Immature natural killer cell (primary cell): ENCODE results near the gene UBE3B. TPM values are rescaled to one million over a fixed set of nuclear protein-coding genes. Genes with fewer than 3 reads are reported as not detected.

Experiments
- DNase-seq, 3 donors: peaks; one replicate each; pipeline ENCODE4 v3.0.0; 2022; ENCODE audit warnings: mixed read lengths in 1 of 3
- H3K27ac Mint-ChIP-seq, 6 donors: one replicate each; pipeline ENCODE4 v1.8.0; 2020; ENCODE audit warnings: mixed read lengths in 6 of 6, mild to moderate bottlenecking in 5 of 6, inconsistent platforms in 4 of 6, moderate library complexity in 3 of 6
- H3K27me3 Mint-ChIP-seq, 3 donors: one replicate each; pipeline ENCODE4 v1.8.0; 2020 to 2021; ENCODE audit warnings: low read depth in 3 of 3, mild to moderate bottlenecking in 3 of 3, mixed read lengths in 3 of 3, moderate library complexity in 3 of 3, inconsistent platforms in 1 of 3
- H3K36me3 Mint-ChIP-seq, 3 donors: one replicate each; pipeline ENCODE4 v1.8.0; 2020; ENCODE audit warnings: mixed read lengths in 3 of 3, inconsistent platforms in 2 of 3, mild to moderate bottlenecking in 2 of 3
- H3K4me1 Mint-ChIP-seq, 2 donors: one replicate each; pipeline ENCODE4 v1.8.0; 2020; ENCODE audit warnings: inconsistent platforms in 2 of 2, mild to moderate bottlenecking in 2 of 2, mixed read lengths in 2 of 2, moderate library complexity in 1 of 2
- H3K4me3 Mint-ChIP-seq, 5 donors: one replicate each; pipeline ENCODE4 v1.8.0; 2020; ENCODE audit warnings: mild to moderate bottlenecking in 5 of 5, mixed read lengths in 5 of 5, inconsistent platforms in 3 of 5, moderate library complexity in 3 of 5
- H3K9me3 Mint-ChIP-seq, 6 donors: one replicate each; pipeline ENCODE4 v1.8.0; 2020; ENCODE audit warnings: mild to moderate bottlenecking in 6 of 6, mixed read lengths in 6 of 6, inconsistent platforms in 4 of 6, moderate library complexity in 3 of 6
- polyA plus RNA-seq, 3 donors: library from polyadenylated mRNA; unstranded; fragments of 300-500 nt; fragmentation: Illumina TruSeq; gene quantifications; one replicate each; pipeline ENCODE4 v1.2.3, GENCODE V29; 2021

Gene UBE3B
- polyA plus RNA-seq, 3 donors from 2014 or later: 25.3 to 41.2 (median 34.2) TPM

DNA sequence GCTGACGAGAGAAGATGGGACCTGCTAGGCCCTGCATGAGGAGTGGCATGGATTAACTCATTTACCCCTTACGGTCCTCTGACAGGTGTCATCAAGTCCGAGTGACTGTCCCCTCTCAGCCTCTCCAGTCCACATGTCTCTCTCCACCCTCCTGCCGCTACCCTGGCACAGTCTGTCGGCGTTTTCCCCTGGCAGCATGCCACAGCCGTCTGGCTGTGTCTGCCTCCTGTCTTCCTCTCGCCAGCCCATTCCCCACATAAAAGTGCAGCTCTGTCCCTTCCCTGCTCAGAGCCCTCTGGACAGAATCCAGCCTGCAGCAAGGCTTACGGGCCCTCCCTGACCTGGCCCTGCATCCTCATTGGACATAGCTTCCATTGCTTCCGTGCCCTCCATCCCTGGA is 45.6 kb downstream of the UBE3B start:
- DNase-seq: no peak
- Mint-ChIP-seq H3K4me3 (no peak overlapping the region), H3K27ac (peak overlapping the region in 1 of 6 donors; percentile 71), H3K9me3 (no peaks in the 10 kb centered on the region), H3K36me3 (peaks cover 22 to 58% (median 34%) of the 10 kb centered on the region in 3 donors), H3K4me1 (peaks cover 3 to 7% of the 10 kb centered on the region in 2 donors), H3K27me3 (peaks cover 0 to 3% (median 0%) of the 10 kb centered on the region in 3 donors)

DNA sequence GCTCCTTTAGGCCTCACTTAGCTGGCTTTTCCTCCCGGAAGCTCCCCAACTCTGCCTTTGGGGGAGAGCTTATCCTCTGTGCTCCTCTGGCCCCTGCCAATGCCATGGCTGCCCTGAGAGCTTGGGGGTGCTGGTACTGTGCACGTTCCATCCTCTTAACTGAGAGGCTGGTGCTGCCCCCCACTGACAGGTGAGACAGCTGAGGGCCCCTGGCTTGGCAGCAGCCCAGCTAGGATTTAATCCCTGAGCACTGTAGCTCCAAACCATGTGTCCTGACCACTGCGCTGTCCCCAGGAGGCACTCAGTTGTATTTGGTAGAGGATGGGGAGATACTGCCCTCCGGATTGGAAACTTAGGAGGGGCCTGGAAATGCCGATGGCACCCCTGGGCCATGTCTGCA is 46.1 kb downstream of the UBE3B start:
- no peak overlapping the region for H3K27ac Mint-ChIP-seq
- no peaks in the 10 kb centered on the region for H3K9me3 Mint-ChIP-seq

GRCh38 chr12:109524466-109525278 is 47.2 kb downstream of the UBE3B start:
- H3K27me3 Mint-ChIP-seq: peaks cover 0 to 2% (median 0%) of the 10 kb centered on the region in 3 donors

More for the DNA sequence above, 46.1 kb downstream of the UBE3B start:
- H3K36me3 Mint-ChIP-seq: peaks cover 18 to 53% (median 30%) of the 10 kb centered on the region in 3 donors
- peaks cover 0 to 3% (median 0%) of the 10 kb centered on the region in 3 donors for H3K27me3 Mint-ChIP-seq
- DNase-seq: no peak
- H3K4me1 Mint-ChIP-seq: peaks cover 3 to 6% of the 10 kb centered on the region in 2 donors
- no peak overlapping the region for H3K4me3 Mint-ChIP-seq

GRCh38 chr12:109525279-109525585 is 47.8 kb downstream of the UBE3B start:
- peaks cover 16 to 50% (median 18%) of the 10 kb centered on the region in 3 donors for H3K36me3 Mint-ChIP-seq
- no peak overlapping the region for H3K27ac Mint-ChIP-seq
- H3K27me3 Mint-ChIP-seq: no peaks in the 10 kb centered on the region
- DNase-seq: no peak
- no peak overlapping the region for H3K4me3 Mint-ChIP-seq
- no peaks in the 10 kb centered on the region for H3K9me3 Mint-ChIP-seq
- H3K4me1 Mint-ChIP-seq: no peaks in the 10 kb centered on the region

More at GRCh38 chr12:109524466-109525278, 47.2 kb downstream of the UBE3B start:
- Mint-ChIP-seq H3K27ac (no peak overlapping the region), H3K4me3 (no peak overlapping the region), H3K9me3 (no peaks in the 10 kb centered on the region), H3K4me1 (no peaks in the 10 kb centered on the region), H3K36me3 (peaks cover 13 to 49% (median 24%) of the 10 kb centered on the region in 3 donors)
- no peak for DNase-seq

- peak overlapping the region in 1 of 6 donors; percentile 7 for H3K27ac Mint-ChIP-seq
- H3K4me3 Mint-ChIP-seq: no peak overlapping the region
- no peak for DNase-seq
- peaks cover 15 to 46% (median 17%) of the 10 kb centered on the region in 3 donors for H3K36me3 Mint-ChIP-seq
- H3K4me1 Mint-ChIP-seq: no peaks in the 10 kb centered on the region
- no peaks in the 10 kb centered on the region for H3K9me3 Mint-ChIP-seq
- no peaks in the 10 kb centered on the region for H3K27me3 Mint-ChIP-seq
Measured at GRCh38 chr12:109527489-109528123, 50.2 kb downstream of the UBE3B start.

DNA sequence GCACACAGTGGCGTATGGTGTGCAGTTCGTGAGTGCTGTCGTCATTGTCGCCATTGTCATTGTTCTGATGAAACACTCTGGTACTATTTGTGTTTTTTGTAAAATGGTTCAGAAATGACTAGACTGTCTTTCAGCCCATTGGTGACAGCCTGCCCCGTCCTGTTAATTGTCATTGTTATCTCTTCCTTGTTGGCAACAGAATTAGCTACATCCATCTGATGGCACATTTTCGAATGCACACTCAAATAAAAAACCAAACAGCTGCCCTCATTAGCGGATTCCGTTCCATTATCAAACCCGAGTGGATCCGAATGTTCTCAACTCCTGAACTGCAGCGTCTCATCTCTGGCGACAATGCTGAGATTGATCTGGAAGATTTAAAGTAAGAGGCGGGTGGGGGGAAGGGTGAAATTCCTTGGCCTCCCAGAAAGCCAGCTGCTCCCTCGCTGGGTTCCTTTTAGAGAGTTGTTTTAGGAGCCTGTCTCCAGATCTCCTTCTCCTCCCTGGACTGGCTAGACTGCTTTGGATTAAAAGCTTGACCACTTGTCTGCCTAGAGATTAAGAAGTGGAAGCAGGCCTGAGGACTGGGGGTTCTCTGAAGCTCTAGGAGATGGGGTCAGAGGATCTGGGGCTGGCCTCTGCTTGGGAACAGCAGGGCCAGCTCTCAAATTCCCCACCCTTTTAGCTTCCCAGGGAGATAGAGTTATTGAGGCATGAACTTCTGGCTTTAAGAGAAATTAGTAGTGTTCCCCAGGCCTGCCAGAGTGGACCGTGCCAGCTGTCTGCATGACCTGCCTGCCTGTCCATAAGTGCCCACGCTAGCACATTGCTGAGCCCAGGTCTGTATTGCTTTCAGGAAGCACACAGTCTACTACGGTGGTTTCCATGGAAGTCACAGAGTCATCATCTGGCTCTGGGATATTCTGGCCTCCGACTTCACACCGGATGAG is 52.5 kb downstream of the UBE3B start:
- Mint-ChIP-seq H3K36me3 (peaks cover 15 to 45% (median 18%) of the 10 kb centered on the region in 3 donors), H3K27me3 (no peaks in the 10 kb centered on the region), H3K9me3 (no peaks in the 10 kb centered on the region), H3K4me1 (no peaks in the 10 kb centered on the region), H3K4me3 (no peak overlapping the region), H3K27ac (peak overlapping the region in 2 of 6 donors; percentile 30 to 55)
- no peak for DNase-seq

DNA sequence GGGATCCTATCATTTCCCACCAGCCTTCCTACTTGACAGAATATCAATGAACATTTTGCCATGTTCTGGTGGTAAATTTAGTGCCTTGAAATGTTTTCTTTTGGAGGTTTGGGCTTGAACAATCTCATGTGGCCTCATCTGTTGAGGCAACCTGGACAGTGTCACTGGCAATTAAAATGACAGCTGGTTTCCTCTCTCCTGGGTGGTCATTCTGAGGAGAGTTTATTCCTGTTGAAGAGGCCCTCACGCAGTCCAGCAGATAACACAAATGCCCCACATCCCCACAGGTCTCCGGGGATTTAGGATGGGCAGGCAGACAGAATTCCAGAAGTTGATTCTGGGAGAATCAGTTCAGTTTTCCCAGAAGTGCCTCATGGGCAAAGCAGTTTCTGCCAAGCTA is 54.0 kb downstream of the UBE3B start:
- no peak overlapping the region for H3K4me3 Mint-ChIP-seq

DNA sequence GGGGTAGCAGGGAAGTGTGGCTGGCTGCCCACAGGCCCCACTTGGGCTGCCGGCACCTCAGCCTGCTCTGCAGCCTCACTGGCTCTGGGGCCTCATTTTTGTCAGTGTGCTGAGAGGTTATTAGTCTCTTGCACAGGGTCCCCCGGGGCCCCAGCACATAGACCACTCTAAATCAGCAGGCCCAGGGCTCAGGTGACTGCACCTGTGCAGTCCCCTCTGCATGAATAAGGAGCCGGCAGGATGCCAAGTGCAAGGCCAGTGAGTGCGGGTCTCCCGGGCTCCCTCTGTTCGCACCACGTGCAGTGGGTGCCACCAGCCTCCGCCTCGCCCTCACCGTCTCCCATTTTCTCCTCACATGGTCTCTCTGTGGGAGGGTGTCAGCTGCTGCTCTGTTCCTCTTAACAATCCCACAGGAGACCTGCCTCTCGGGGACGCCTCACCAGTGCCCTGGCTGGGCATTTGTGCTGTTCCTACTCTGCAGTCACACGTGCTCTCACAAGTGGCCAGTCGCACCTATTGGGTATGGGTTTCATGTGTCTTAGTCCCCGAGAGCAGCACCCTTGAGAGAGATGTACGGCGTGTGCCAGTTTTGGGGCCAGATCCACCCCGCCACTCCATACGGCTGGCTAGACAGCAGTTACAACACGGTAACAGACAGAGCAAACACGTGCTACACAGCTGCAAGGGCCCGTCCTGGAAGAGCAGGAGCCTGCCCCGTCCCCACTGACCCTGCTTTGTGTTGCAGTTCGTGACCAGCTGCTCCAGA is 55.5 kb downstream of the UBE3B start:
- Mint-ChIP-seq H3K4me3 (no peak overlapping the region), H3K36me3 (peaks cover 9 to 40% (median 13%) of the 10 kb centered on the region in 3 donors), H3K27ac (no peak overlapping the region), H3K9me3 (no peaks in the 10 kb centered on the region), H3K27me3 (no peaks in the 10 kb centered on the region), H3K4me1 (no peaks in the 10 kb centered on the region)
- DNase-seq: no peak

More for the DNA sequence above, 54.0 kb downstream of the UBE3B start:
- DNase-seq: no peak
- Mint-ChIP-seq H3K9me3 (no peaks in the 10 kb centered on the region), H3K27ac (no peak overlapping the region), H3K36me3 (peaks cover 9 to 44% (median 20%) of the 10 kb centered on the region in 3 donors), H3K27me3 (no peaks in the 10 kb centered on the region), H3K4me1 (no peaks in the 10 kb centered on the region)

- no peak overlapping the region for H3K27ac Mint-ChIP-seq
- no peak overlapping the region for H3K4me3 Mint-ChIP-seq
- no peaks in the 10 kb centered on the region for H3K4me1 Mint-ChIP-seq
- no peaks in the 10 kb centered on the region for H3K27me3 Mint-ChIP-seq
- H3K36me3 Mint-ChIP-seq: peaks cover 9 to 41% (median 13%) of the 10 kb centered on the region in 3 donors
- no peaks in the 10 kb centered on the region for H3K9me3 Mint-ChIP-seq
- DNase-seq: no peak
Measured at GRCh38 chr12:109533487-109533740, 56.0 kb downstream of the UBE3B start.

DNA sequence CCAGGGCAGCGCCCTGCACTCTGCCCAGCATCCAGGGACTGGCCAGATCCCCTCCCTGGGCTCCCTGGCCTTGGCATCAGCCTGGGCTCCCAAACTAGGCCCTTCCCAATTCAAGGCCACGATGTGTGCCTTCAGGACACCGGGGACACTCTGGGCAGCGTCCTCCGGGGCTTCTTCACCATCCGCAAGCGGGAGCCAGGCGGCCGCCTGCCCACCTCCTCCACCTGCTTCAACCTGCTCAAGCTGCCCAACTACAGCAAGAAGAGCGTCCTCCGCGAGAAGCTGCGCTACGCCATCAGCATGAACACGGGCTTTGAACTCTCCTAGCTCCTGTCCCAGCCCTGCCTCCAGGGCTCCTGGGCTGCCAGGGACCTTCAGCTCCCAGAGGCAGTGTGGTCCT is 57.0 kb downstream of the UBE3B start:
- no peak overlapping the region for H3K4me3 Mint-ChIP-seq
- H3K4me1 Mint-ChIP-seq: no peaks in the 10 kb centered on the region
- DNase-seq: no peak
- no peaks in the 10 kb centered on the region for H3K9me3 Mint-ChIP-seq
- peaks cover 9 to 43% (median 13%) of the 10 kb centered on the region in 3 donors for H3K36me3 Mint-ChIP-seq
- H3K27me3 Mint-ChIP-seq: no peaks in the 10 kb centered on the region
- no peak overlapping the region for H3K27ac Mint-ChIP-seq

DNA sequence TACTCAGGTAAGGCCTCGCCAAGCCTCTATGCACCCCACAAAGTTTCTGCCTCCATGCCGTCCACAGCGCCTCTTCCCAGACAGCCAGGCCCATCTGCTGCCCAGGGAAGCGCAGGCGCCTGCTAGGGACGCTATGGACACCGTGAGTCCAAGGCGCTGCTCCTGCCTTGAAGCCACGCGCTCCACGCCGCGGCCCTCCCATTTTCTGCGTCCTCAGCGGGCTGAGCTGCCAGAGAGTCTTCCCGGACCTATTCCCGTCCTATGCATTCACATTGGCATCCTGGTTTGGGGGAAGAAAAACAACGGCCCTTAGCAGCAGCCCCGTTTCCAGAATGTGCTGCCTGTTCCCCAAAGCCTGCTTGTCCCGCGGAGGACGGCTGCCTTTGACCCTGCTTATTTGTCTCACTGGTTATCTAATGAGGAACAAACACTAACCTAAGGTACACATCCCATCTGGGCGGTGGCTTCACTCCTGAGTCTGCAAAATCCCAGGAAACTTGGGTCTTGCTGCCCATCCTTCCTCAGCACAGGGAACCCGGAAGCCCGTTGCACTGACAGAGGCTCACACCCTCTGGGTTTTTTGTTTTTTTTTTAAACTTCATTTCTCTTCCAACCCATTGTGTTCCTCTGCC is 57.9 kb downstream of the UBE3B start:
- Mint-ChIP-seq H3K27me3 (no peaks in the 10 kb centered on the region), H3K9me3 (no peaks in the 10 kb centered on the region), H3K27ac (no peak overlapping the region), H3K4me3 (no peak overlapping the region), H3K36me3 (peaks cover 5 to 35% (median 12%) of the 10 kb centered on the region in 3 donors), H3K4me1 (no peaks in the 10 kb centered on the region)
- no peak for DNase-seq

GRCh38 chr12:109535863-109536250 is 58.4 kb downstream of the UBE3B start:
- no peak overlapping the region for H3K4me3 Mint-ChIP-seq
- no peaks in the 10 kb centered on the region for H3K9me3 Mint-ChIP-seq
- no peaks in the 10 kb centered on the region for H3K27me3 Mint-ChIP-seq
- H3K27ac Mint-ChIP-seq: peak overlapping the region in 1 of 6 donors; percentile 29
- no peak for DNase-seq
- no peaks in the 10 kb centered on the region for H3K4me1 Mint-ChIP-seq
- H3K36me3 Mint-ChIP-seq: peaks cover 3 to 32% (median 8%) of the 10 kb centered on the region in 3 donors

- Mint-ChIP-seq H3K27me3 (no peaks in the 10 kb centered on the region), H3K4me1 (peaks cover 3 to 5% of the 10 kb centered on the region in 2 donors), H3K4me3 (no peak overlapping the region), H3K9me3 (no peaks in the 10 kb centered on the region), H3K36me3 (peaks cover 0 to 24% (median 9%) of the 10 kb centered on the region in 3 donors), H3K27ac (no peak overlapping the region)
- no peak for DNase-seq
Measured at GRCh38 chr12:109537136-109537535, 59.7 kb downstream of the UBE3B start.
